Fibroblast of lung (primary cell): ENCODE results near the gene LUZP2. TPM values are rescaled to one million over a fixed set of nuclear protein-coding genes. Genes with fewer than 3 reads are reported as not detected.

Experiments
- DNase-seq, 2 donors: peaks; one replicate each; pipeline versions ENCODE4 v3.0.0 to v3.0.0-alpha.2; 2010; ENCODE audit warnings: low read depth in 2 of 2
- H2AFZ ChIP-seq: 2 replicates; pipeline ENCODE4 v1.5.1; 2012; ENCODE audit warnings: low read length, control low read depth, inconsistent platforms
- H3K27ac ChIP-seq: 2 replicates; pipeline ENCODE4 v1.5.1; 2011; ENCODE audit warnings: low read length, control low read depth; ENCODE audit not compliant: insufficient read depth
- H3K27me3 ChIP-seq: 2 replicates; pipeline ENCODE4 v1.5.1; 2011; ENCODE audit warnings: mild to moderate bottlenecking, low read length; ENCODE audit not compliant: control insufficient read depth, insufficient read depth
- H3K36me3 ChIP-seq: 2 replicates; pipeline ENCODE4 v1.5.1; 2011; ENCODE audit warnings: low read length; ENCODE audit not compliant: control insufficient read depth, insufficient read depth
- H3K4me1 ChIP-seq: 2 replicates; pipeline ENCODE4 v1.5.1; 2011; ENCODE audit warnings: low read length; ENCODE audit not compliant: control insufficient read depth, insufficient read depth; ENCODE audit errors: extremely low read depth
- H3K4me2 ChIP-seq: 2 replicates; pipeline ENCODE4 v1.5.1; 2011; ENCODE audit warnings: low read length, control low read depth; ENCODE audit not compliant: insufficient read depth; ENCODE audit errors: extremely low read depth
- H3K4me3 ChIP-seq, 4 experiments: fragments of 200-600 bp in 1 of 4; sonication (generic) in 1 of 4; replicated peaks in 1 of 4; 2 replicates each; pipeline ENCODE4 v1.5.1; 2011 to 2016; ENCODE audit warnings: low read length in 4 of 4, low read depth in 3 of 4, mild to moderate bottlenecking in 3 of 4, control low read depth in 2 of 4, inconsistent platforms in 1 of 4, mixed read lengths in 1 of 4; ENCODE audit not compliant: insufficient read depth in 1 of 4; ENCODE audit errors: control extremely low read depth in 1 of 4
- H3K79me2 ChIP-seq: 2 replicates; pipeline ENCODE4 v1.5.1; 2012; ENCODE audit warnings: mild to moderate bottlenecking, low read length, inconsistent platforms; ENCODE audit not compliant: control insufficient read depth, insufficient read depth
- H3K9ac ChIP-seq: 2 replicates; pipeline ENCODE4 v1.5.1; 2011; ENCODE audit warnings: mild to moderate bottlenecking, low read length, control low read depth; ENCODE audit not compliant: insufficient read depth
- H3K9me3 ChIP-seq: 2 replicates; pipeline ENCODE4 v1.5.1; 2012; ENCODE audit warnings: low read depth, low read length; ENCODE audit not compliant: control insufficient read depth, insufficient read depth
- H4K20me1 ChIP-seq: 2 replicates; pipeline ENCODE4 v1.5.1; 2011; ENCODE audit warnings: low read length; ENCODE audit not compliant: control insufficient read depth, insufficient read depth; ENCODE audit errors: extremely low read depth
- EZH2 ChIP-seq: IDR thresholded peaks from 2 replicates; pipeline ENCODE4 v1.5.1; 2012; ENCODE audit warnings: low read length, control low read depth, mild to moderate bottlenecking; ENCODE audit errors: missing control alignments
- polyA plus RNA-seq, 2 donors: library from polyadenylated mRNA; depleted of rRNA in 1 of 2; stranded (reverse) in 1 of 2; unstranded in 1 of 2; fragments of >200 nt; gene quantifications; 2 replicates each; pipeline ENCODE4 v1.2.1, GENCODE V29; 2011 to 2012; ENCODE audit warnings: missing spikeins in 1 of 2
- total RNA-seq: library from RNA; depleted of rRNA; stranded (reverse); fragments of >200 nt; gene quantifications from 2 replicates; pipeline ENCODE4 v1.2.1, GENCODE V29; 2014
- TF ChIP-seq, protein P1 (sequence below), 2 donors: IDR thresholded peaks in 1 of 2; conservative IDR thresholded peaks in 1 of 2; 1 replicate in 1 of 2; 2 replicates in 1 of 2; pipeline ENCODE4 v1.5.1; 2011 to 2012; ENCODE audit warnings: low read length in 2 of 2, control low read depth in 1 of 2, inconsistent platforms in 1 of 2, low read depth in 1 of 2, mild to moderate bottlenecking in 1 of 2

The LUZP2 gene
- total and polyA plus RNA-seq, 2 donors (not counting 1 experiment from before 2014, with no cell fraction given) = 0.03 to 0.50 TPM

DNA sequence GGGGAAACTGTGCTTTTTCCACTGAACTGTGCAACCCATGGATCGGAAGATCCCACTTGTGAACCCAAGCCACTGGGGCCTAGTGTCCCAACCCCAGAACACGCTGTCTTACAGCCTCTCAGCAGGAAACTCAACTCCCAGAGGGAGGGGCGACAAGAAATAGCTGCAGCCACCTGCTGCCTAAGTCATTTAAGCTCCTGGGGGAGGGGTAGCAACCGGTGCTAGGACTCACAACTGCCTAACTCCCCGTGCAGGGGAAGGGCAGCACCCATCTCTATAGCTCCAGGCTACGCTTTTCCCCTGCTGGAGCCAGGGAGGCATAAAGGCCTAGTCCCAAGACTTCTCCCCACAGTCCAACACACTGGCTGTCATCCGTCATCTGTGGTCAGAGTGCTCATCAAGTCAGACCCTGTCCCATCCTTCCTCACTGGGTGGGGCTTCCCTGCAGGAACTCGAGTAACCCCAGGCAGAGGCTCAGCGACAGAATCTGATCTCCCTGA is 363.0 kb downstream of the LUZP2 start:
- H3K79me2 ChIP-seq = no peaks in the 10 kb centered on the region
- H3K27ac ChIP-seq = no peak overlapping the region
- no peaks in the 10 kb centered on the region for H3K27me3 ChIP-seq
- no peaks in the 10 kb centered on the region for H3K4me1 ChIP-seq
- H4K20me1 ChIP-seq = no peaks in the 10 kb centered on the region
- H3K4me3 ChIP-seq = no peak overlapping the region
- H3K36me3 ChIP-seq = no peaks in the 10 kb centered on the region
- no peak overlapping the region for H2AFZ ChIP-seq
- DNase-seq = no peak
- no peak overlapping the region for H3K4me2 ChIP-seq
- no peak for TF ChIP-seq EZH2
- TF ChIP-seq, protein P1, sequence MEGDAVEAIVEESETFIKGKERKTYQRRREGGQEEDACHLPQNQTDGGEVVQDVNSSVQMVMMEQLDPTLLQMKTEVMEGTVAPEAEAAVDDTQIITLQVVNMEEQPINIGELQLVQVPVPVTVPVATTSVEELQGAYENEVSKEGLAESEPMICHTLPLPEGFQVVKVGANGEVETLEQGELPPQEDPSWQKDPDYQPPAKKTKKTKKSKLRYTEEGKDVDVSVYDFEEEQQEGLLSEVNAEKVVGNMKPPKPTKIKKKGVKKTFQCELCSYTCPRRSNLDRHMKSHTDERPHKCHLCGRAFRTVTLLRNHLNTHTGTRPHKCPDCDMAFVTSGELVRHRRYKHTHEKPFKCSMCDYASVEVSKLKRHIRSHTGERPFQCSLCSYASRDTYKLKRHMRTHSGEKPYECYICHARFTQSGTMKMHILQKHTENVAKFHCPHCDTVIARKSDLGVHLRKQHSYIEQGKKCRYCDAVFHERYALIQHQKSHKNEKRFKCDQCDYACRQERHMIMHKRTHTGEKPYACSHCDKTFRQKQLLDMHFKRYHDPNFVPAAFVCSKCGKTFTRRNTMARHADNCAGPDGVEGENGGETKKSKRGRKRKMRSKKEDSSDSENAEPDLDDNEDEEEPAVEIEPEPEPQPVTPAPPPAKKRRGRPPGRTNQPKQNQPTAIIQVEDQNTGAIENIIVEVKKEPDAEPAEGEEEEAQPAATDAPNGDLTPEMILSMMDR (conservative IDR thresholded peaks at IDR 0.05 in 1 of 2, IDR thresholded peaks at IDR 0.05 in 1 of 2; ENCODE audit: low read depth in 1 of 2, low read length in 2 of 2) = no peak
- H3K9ac ChIP-seq = no peak overlapping the region
- no peaks in the 10 kb centered on the region for H3K9me3 ChIP-seq

GRCh38 chr11:24861440-24861839 is 364.6 kb downstream of the LUZP2 start:
- Histone ChIP-seq H4K20me1 (no peaks in the 10 kb centered on the region), H3K4me1 (no peaks in the 10 kb centered on the region), H3K9ac (no peak overlapping the region), H3K27me3 (no peaks in the 10 kb centered on the region), H2AFZ (no peak overlapping the region), H3K9me3 (no peaks in the 10 kb centered on the region), H3K4me2 (no peak overlapping the region), H3K27ac (no peak overlapping the region), H3K79me2 (no peaks in the 10 kb centered on the region), H3K36me3 (no peaks in the 10 kb centered on the region), H3K4me3 (no peak overlapping the region)
- DNase-seq = no peak
- no peak for TF ChIP-seq EZH2
- TF ChIP-seq, protein P1 (conservative IDR thresholded peaks at IDR 0.05 in 1 of 2, IDR thresholded peaks at IDR 0.05 in 1 of 2; ENCODE audit: low read depth in 1 of 2, low read length in 2 of 2) = no peak

DNA sequence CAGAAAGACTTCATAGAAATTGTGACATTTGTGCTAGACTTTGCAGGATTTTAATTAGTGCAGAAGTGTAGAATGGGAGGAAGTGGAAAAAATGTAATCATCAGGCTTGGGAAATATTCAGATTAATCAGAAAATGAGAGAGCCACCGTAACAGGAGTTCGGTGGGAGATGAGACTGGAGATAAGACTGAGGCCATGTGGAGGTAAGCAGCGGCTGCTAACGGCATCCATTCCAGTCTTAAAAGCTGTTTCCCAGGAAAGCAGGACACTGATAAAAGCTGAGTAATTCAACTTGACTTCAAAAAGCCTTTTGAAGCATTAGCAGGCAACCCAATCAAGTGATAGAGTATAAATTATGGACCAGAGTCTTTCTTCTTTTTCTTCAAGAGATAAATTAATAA is 369.9 kb downstream of the LUZP2 start:
- Histone ChIP-seq H3K9me3 (no peaks in the 10 kb centered on the region), H3K4me2 (no peak overlapping the region), H3K27me3 (no peaks in the 10 kb centered on the region), H3K4me3 (no peak overlapping the region), H3K9ac (no peak overlapping the region), H2AFZ (no peak overlapping the region), H3K36me3 (no peaks in the 10 kb centered on the region), H4K20me1 (no peaks in the 10 kb centered on the region), H3K27ac (no peak overlapping the region), H3K79me2 (no peaks in the 10 kb centered on the region), H3K4me1 (no peaks in the 10 kb centered on the region)
- TF ChIP-seq EZH2 = no peak
- TF ChIP-seq, protein P1 (conservative IDR thresholded peaks at IDR 0.05 in 1 of 2, IDR thresholded peaks at IDR 0.05 in 1 of 2; ENCODE audit: low read depth in 1 of 2, low read length in 2 of 2) = no peak
- no peak for DNase-seq
